KOPT-K1 (cell line): ENCODE results near the gene MYO1B.

Experiments
- H3K27ac ChIP-seq: fragments of 200-600 bp; sonication (generic); 2 replicates; pipeline ENCODE4 v1.5.1; 2016; ENCODE audit warnings: antibody characterized with exemption, mild to moderate bottlenecking, low read depth, low read length; ENCODE audit not compliant: poor library complexity, severe bottlenecking
- H3K36me3 ChIP-seq: fragments of 200-600 bp; sonication (generic); 2 replicates; pipeline ENCODE4 v1.5.1; 2017; ENCODE audit warnings: antibody characterized with exemption, mild to moderate bottlenecking, low read length, moderate library complexity; ENCODE audit not compliant: insufficient read depth
- H3K9me3 ChIP-seq: fragments of 200-600 bp; sonication (generic); 2 replicates; pipeline ENCODE4 v1.5.1; 2017; ENCODE audit warnings: antibody characterized with exemption, low read length, mild to moderate bottlenecking; ENCODE audit not compliant: insufficient read depth, poor library complexity, severe bottlenecking

Gene MYO1B

DNA sequence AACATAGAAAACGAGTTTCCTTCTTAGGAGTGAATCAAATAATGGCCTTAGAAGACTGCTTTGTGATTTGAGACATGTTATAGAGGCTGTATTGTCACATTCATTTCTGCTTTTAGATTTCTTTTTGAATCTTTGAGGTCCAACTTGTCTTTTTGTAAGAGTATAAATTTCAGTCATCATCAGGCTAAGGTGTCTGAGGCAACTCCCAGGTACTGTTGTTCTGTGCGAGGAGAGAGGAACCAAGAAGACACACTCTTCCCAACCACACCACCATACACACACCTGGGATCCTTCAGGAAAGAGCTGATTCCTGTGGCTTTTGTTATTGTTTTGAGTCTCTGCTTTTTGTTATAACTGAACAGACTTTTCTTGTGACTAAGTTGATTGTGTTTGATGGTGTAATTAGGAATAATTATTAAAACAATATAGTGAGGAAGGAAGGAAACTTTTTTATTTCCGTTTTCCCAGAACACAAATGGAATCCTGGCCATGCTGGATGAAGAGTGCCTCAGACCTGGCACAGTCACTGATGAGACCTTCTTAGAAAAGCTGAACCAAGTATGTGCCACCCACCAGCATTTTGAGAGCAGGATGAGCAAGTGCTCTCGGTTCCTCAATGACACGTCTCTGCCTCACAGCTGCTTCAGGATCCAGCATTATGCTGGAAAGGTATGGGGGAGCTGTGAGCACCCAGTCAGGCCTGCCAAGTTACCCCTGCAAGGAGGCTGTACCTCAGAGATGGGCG lies 140.4 kb downstream of the MYO1B start:
- H3K36me3 ChIP-seq, result peaks cover 20% of the 10 kb centered on the region
- H3K9me3 ChIP-seq, result no peaks in the 10 kb centered on the region
- no peak overlapping the region for H3K27ac ChIP-seq

GRCh38 chr2:191386938-191387536 lies 141.8 kb downstream of the MYO1B start:
- H3K36me3 ChIP-seq, result peaks cover 28% of the 10 kb centered on the region
- H3K9me3 ChIP-seq, result no peaks in the 10 kb centered on the region
- no peak overlapping the region for H3K27ac ChIP-seq

- peaks cover 32% of the 10 kb centered on the region for H3K36me3 ChIP-seq
- H3K27ac ChIP-seq, result no peak overlapping the region
Measured at GRCh38 chr2:191389288-191389687, 144.1 kb downstream of the MYO1B start.

DNA sequence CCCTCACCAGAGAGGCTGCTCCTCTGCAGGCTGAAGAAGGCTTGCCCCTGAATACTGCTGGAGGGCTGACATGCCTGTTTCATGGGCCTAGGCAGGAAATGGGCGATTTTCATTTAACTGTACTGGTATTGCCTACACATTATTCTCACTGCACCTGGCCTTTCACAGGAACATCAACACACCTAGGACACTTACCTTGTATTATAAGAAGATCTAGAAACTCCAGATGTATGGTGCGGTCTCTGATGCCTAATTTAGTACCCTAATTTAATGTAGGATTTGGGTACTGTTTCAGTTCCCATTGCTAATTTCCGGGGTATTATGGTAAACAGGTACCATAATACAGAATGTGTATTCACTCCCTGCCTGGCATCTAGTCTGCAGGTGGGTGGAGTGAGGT lies 146.0 kb downstream of the MYO1B start:
- no peak overlapping the region for H3K27ac ChIP-seq
- peaks cover 26% of the 10 kb centered on the region for H3K36me3 ChIP-seq
- no peaks in the 10 kb centered on the region for H3K9me3 ChIP-seq

More at GRCh38 chr2:191389288-191389687, 144.1 kb downstream of the MYO1B start:
- H3K9me3 ChIP-seq, result no peaks in the 10 kb centered on the region

DNA sequence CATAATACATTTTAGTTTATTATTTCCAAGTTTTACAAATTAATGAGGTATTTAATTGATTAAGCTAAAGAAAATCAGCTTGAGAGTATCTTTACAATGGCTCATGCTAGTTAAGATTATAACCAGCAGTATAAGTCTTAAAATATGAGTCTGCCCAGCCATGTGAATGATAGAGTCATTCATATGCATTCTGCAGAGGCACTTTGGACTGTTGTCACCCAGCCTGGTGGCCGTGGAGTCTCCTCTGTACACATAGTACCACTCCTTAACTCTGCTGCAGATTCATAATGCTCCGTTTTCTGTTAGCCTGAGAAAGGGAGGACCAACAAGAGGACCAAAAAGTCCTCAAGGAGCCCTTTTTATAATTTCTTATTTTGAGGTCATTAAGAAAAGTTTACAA lies 148.8 kb downstream of the MYO1B start:
- Histone ChIP-seq H3K36me3 (peaks cover 31% of the 10 kb centered on the region), H3K9me3 (no peaks in the 10 kb centered on the region), H3K27ac (no peak overlapping the region)

DNA sequence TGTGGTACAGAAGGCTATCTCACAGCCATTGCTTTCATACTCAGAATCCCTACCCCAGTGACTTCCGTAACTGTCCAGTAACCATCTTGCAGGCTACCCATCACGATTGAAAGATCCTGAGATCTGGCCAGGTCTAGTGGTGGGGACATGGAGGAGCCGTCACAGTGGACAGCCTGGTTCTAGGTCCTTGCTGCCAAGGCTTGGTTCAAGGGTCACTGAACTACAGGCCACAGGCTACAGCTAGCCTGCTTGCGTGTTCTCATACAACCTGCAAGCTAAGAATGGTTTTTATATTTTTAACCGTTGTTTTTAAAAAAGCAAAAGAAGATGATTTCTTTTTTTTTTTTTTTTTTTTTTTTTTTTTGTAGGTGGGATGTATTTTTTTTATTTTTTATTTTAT lies 151.6 kb downstream of the MYO1B start:
- peaks cover 29% of the 10 kb centered on the region for H3K36me3 ChIP-seq
- no peaks in the 10 kb centered on the region for H3K9me3 ChIP-seq
- no peak overlapping the region for H3K27ac ChIP-seq

GRCh38 chr2:191399601-191400000 lies 154.4 kb downstream of the MYO1B start:
- Histone ChIP-seq H3K9me3 (no peaks in the 10 kb centered on the region), H3K36me3 (peaks cover 17% of the 10 kb centered on the region; the same call in 1 of the 2 replicates), H3K27ac (no peak overlapping the region)

DNA sequence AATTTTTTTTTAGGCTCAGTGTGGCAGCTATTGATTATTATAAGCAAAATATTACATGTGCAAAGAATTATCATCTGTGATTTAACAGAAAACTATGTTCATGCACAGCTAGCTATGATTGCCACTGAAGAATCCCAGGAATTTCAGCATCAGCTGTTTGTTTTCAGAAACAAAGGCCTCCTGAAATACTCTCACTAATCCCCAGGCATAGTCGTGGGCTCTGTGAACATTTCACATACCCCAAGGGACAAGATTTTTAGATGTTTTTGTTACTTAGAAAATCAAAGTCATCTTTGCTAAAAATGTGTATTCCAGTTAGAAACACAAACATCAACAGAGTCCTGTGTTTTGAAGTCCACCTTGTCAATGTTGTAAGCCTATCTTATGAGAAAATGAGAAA lies 156.1 kb downstream of the MYO1B start:
- H3K9me3 ChIP-seq, result no peaks in the 10 kb centered on the region
- H3K36me3 ChIP-seq, result peaks cover 16% of the 10 kb centered on the region; the same call in 1 of the 2 replicates
- H3K27ac ChIP-seq, result no peak overlapping the region

- H3K9me3 ChIP-seq, result no peaks in the 10 kb centered on the region
- peaks cover 11% of the 10 kb centered on the region; the same call in 1 of the 2 replicates for H3K36me3 ChIP-seq
- H3K27ac ChIP-seq, result no peak overlapping the region
Measured at GRCh38 chr2:191402966-191403565, 157.9 kb downstream of the MYO1B start.

- Histone ChIP-seq H3K27ac (no peak overlapping the region), H3K9me3 (no peaks in the 10 kb centered on the region), H3K36me3 (peaks cover 22% of the 10 kb centered on the region)
Measured at GRCh38 chr2:191404568-191404991, 159.4 kb downstream of the MYO1B start.

DNA sequence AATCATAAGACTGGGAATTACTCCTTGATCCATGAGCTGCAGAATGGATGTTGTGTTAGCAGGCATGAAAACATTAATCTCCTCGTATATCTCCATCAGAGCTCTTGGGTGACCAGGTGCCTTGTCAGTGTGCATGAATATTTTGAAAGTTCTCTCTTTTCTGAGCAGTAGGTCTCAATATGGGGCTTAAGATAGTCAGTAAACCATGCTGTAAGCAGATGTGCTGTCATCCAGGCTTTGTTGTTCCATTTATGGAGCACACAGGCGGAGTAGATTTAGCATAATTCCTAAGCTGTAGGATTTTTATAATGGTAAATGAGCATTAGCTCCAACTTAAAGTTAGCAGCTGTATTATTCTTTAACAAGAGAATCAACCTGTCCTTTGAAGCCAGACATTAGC lies 160.3 kb downstream of the MYO1B start:
- Histone ChIP-seq H3K27ac (no peak overlapping the region), H3K36me3 (peaks cover 24% of the 10 kb centered on the region), H3K9me3 (no peaks in the 10 kb centered on the region)

DNA sequence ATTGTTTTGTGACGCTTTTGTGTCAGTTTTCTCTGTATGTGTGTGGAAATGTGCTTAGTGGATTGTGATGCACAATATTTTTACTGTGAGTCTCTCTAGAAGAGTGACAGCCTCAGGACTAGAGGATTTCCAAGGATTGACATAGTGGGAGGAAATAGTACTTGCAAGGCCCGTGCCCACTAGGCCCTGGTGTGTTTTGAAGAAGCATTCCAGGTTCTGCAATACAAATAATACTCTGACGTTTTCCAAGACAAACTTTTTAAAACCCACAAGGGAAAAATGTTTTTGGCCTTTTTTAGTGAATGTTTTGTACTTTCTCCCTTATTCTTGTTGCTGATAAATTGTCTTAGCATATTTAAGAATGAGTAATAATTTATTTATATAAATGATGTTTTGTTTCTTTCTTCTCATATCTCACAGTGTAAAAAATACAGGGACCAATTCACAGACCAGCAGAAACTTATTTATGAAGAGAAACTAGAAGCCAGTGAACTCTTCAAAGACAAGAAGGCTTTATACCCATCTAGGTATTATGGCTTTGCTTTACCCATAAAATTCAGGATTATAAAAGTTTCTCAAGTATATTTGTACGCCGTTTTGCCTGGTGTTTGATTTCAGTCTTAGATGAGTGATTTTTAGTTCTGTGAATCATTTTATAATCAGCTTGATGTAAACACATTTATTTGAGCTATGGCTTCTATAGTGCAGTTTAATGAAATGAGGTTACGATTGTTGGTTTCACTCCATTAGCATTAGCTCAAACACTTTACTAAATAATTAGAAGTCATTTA lies 165.6 kb downstream of the MYO1B start:
- peaks cover 37% of the 10 kb centered on the region for H3K36me3 ChIP-seq

GRCh38 chr2:191411472-191411871 lies 166.3 kb downstream of the MYO1B start:
- Histone ChIP-seq H3K36me3 (peaks cover 37% of the 10 kb centered on the region), H3K9me3 (no peaks in the 10 kb centered on the region), H3K27ac (no peak overlapping the region)

More for the DNA sequence above, 165.6 kb downstream of the MYO1B start:
- no peak overlapping the region for H3K27ac ChIP-seq
- no peaks in the 10 kb centered on the region for H3K9me3 ChIP-seq

DNA sequence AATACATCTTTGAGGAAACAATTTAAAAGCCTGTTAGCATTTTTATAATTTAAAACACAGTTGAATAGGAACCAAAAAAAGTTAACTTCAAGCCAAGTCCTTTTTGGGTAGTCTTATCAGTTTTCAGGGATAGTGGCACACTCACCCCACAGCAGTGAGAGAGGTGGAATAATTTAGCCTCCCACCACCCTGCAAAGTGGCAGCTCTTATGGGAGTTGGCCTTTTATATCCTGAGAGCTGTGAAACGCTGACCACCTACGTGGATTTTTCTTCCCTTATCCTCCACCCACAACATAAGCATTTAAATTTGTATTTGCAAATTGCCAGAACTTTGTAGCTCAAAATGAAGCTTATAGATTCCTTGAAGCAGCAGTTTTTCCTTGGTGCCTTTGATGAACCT lies 167.1 kb downstream of the MYO1B start:
- H3K27ac ChIP-seq, result no peak overlapping the region
- no peaks in the 10 kb centered on the region for H3K9me3 ChIP-seq
- H3K36me3 ChIP-seq, result peaks cover 37% of the 10 kb centered on the region

GRCh38 chr2:191415101-191415500 lies 169.9 kb downstream of the MYO1B start:
- peaks cover 28% of the 10 kb centered on the region for H3K36me3 ChIP-seq

More at GRCh38 chr2:191415101-191415500, 169.9 kb downstream of the MYO1B start:
- no peaks in the 10 kb centered on the region for H3K9me3 ChIP-seq
- H3K27ac ChIP-seq, result no peak overlapping the region
